ENCODE results near the gene TALDO1. TPM values are rescaled to one million over a fixed set of nuclear protein-coding genes. Genes with fewer than 3 reads are reported as not detected.

Gene TALDO1
- total RNA-seq, 1 donor from 2014 or later, result 270 TPM

GRCh38 chr11:769887-770641 is 22.8 kb downstream of the TALDO1 start:
- DNase-seq (ENCODE audit: low spot score), result no peak
- no peaks in the 10 kb centered on the region for H3K9me3 Mint-ChIP-seq
- no peak overlapping the region for H3K4me3 Mint-ChIP-seq (ENCODE audit: low read depth)
- H3K4me1 Mint-ChIP-seq (ENCODE audit: low read depth), result peaks cover 4% of the 10 kb centered on the region
- no peak overlapping the region for H3K27ac Mint-ChIP-seq
- no peaks in the 10 kb centered on the region for H3K27me3 Mint-ChIP-seq (ENCODE audit: low read depth)
- intact Hi-C loops (cut with micrococcal nuclease), result no loop called here
- H3K36me3 Mint-ChIP-seq (ENCODE audit: low read depth), result peaks cover 32% of the 10 kb centered on the region

GRCh38 chr11:770642-771616 is 23.7 kb downstream of the TALDO1 start:
- no peak for DNase-seq (ENCODE audit: low spot score)
- peaks cover 34% of the 10 kb centered on the region for H3K36me3 Mint-ChIP-seq (ENCODE audit: low read depth)
- no peak overlapping the region for H3K27ac Mint-ChIP-seq
- no peaks in the 10 kb centered on the region for H3K9me3 Mint-ChIP-seq
- no peaks in the 10 kb centered on the region for H3K27me3 Mint-ChIP-seq (ENCODE audit: low read depth)
- no peak overlapping the region for H3K4me3 Mint-ChIP-seq (ENCODE audit: low read depth)
- H3K4me1 Mint-ChIP-seq (ENCODE audit: low read depth), result peaks cover 8% of the 10 kb centered on the region
- intact Hi-C loops (cut with micrococcal nuclease), result no loop called here

- Mint-ChIP-seq H3K4me3 (ENCODE audit: low read depth) (no peak overlapping the region), H3K27me3 (ENCODE audit: low read depth) (no peaks in the 10 kb centered on the region), H3K27ac (no peak overlapping the region), H3K36me3 (ENCODE audit: low read depth) (peaks cover 32% of the 10 kb centered on the region), H3K9me3 (no peaks in the 10 kb centered on the region), H3K4me1 (ENCODE audit: low read depth) (peaks cover 11% of the 10 kb centered on the region)
- DNase-seq (ENCODE audit: low spot score), result no peak
- intact Hi-C loops (cut with micrococcal nuclease), result no loop called here
These were observed 24.4 kb downstream of the TALDO1 start for GRCh38 chr11:771617-772204.

GRCh38 chr11:772429-773390 is 25.4 kb downstream of the TALDO1 start:
- no peaks in the 10 kb centered on the region for H3K9me3 Mint-ChIP-seq
- H3K36me3 Mint-ChIP-seq (ENCODE audit: low read depth), result peaks cover 26% of the 10 kb centered on the region
- DNase-seq (ENCODE audit: low spot score), result no peak
- intact Hi-C loops (cut with micrococcal nuclease), result no loop called here
- no peak overlapping the region for H3K27ac Mint-ChIP-seq
- no peaks in the 10 kb centered on the region for H3K27me3 Mint-ChIP-seq (ENCODE audit: low read depth)
- H3K4me1 Mint-ChIP-seq (ENCODE audit: low read depth), result peaks cover 10% of the 10 kb centered on the region
- H3K4me3 Mint-ChIP-seq (ENCODE audit: low read depth), result no peak overlapping the region

- H3K27ac Mint-ChIP-seq, result no peak overlapping the region
- no peaks in the 10 kb centered on the region for H3K27me3 Mint-ChIP-seq (ENCODE audit: low read depth)
- intact Hi-C loops (cut with micrococcal nuclease), result no loop called here
- no peaks in the 10 kb centered on the region for H3K9me3 Mint-ChIP-seq
- peaks cover 26% of the 10 kb centered on the region for H3K36me3 Mint-ChIP-seq (ENCODE audit: low read depth)
- no peak overlapping the region for H3K4me3 Mint-ChIP-seq (ENCODE audit: low read depth)
- DNase-seq (ENCODE audit: low spot score), result no peak
- peaks cover 10% of the 10 kb centered on the region for H3K4me1 Mint-ChIP-seq (ENCODE audit: low read depth)
These were observed 26.2 kb downstream of the TALDO1 start for GRCh38 chr11:773425-773824.

- Mint-ChIP-seq H3K4me1 (ENCODE audit: low read depth) (peaks cover 10% of the 10 kb centered on the region), H3K36me3 (ENCODE audit: low read depth) (peaks cover 27% of the 10 kb centered on the region), H3K4me3 (ENCODE audit: low read depth) (no peak overlapping the region), H3K27me3 (ENCODE audit: low read depth) (no peaks in the 10 kb centered on the region), H3K27ac (no peak overlapping the region), H3K9me3 (no peaks in the 10 kb centered on the region)
- DNase-seq (ENCODE audit: low spot score), result no peak
- intact Hi-C loops (cut with micrococcal nuclease), result no loop called here
These were observed 26.6 kb downstream of the TALDO1 start for GRCh38 chr11:773830-774229.

GRCh38 chr11:774873-775592 is 27.8 kb downstream of the TALDO1 start:
- intact Hi-C loops (cut with micrococcal nuclease), result no loop called here
- no peak for DNase-seq (ENCODE audit: low spot score)
- H3K27ac Mint-ChIP-seq, result no peak overlapping the region

GRCh38 chr11:776263-776560 is 28.9 kb downstream of the TALDO1 start:
- peaks cover 27% of the 10 kb centered on the region for H3K36me3 Mint-ChIP-seq (ENCODE audit: low read depth)
- no peaks in the 10 kb centered on the region for H3K27me3 Mint-ChIP-seq (ENCODE audit: low read depth)
- no peak for DNase-seq (ENCODE audit: low spot score)
- intact Hi-C loops (cut with micrococcal nuclease), result loop anchor here (2.0 kb wide), 1 partner anchor 29 kb away; the partner anchor contains the start of gene TALDO1
- no peaks in the 10 kb centered on the region for H3K9me3 Mint-ChIP-seq
- H3K27ac Mint-ChIP-seq, result peak overlapping the region; percentile 81
- H3K4me1 Mint-ChIP-seq (ENCODE audit: low read depth), result peaks cover 19% of the 10 kb centered on the region
- H3K4me3 Mint-ChIP-seq (ENCODE audit: low read depth), result peak overlapping the region; percentile 88

More at GRCh38 chr11:774873-775592, 27.8 kb downstream of the TALDO1 start:
- peaks cover 28% of the 10 kb centered on the region for H3K36me3 Mint-ChIP-seq (ENCODE audit: low read depth)
- H3K9me3 Mint-ChIP-seq, result no peaks in the 10 kb centered on the region
- peaks cover 13% of the 10 kb centered on the region for H3K4me1 Mint-ChIP-seq (ENCODE audit: low read depth)
- peak overlapping the region; percentile 67 for H3K4me3 Mint-ChIP-seq (ENCODE audit: low read depth)
- H3K27me3 Mint-ChIP-seq (ENCODE audit: low read depth), result no peaks in the 10 kb centered on the region

- Mint-ChIP-seq H3K9me3 (no peaks in the 10 kb centered on the region), H3K36me3 (ENCODE audit: low read depth) (peaks cover 27% of the 10 kb centered on the region), H3K27ac (peak overlapping the region; percentile 81), H3K27me3 (ENCODE audit: low read depth) (no peaks in the 10 kb centered on the region), H3K4me1 (ENCODE audit: low read depth) (peaks cover 19% of the 10 kb centered on the region), H3K4me3 (ENCODE audit: low read depth) (peak overlapping the region; percentile 88)
- intact Hi-C loops (cut with micrococcal nuclease), result loop anchor here (1.0 to 2.0 kb wide), 3 partner anchors 20 to 81 kb away; partner anchors contain the start of genes DEAF1, TALDO1 and TMEM80
- no peak for DNase-seq (ENCODE audit: low spot score)
These were observed 29.5 kb downstream of the TALDO1 start for GRCh38 chr11:776561-777287.

- Mint-ChIP-seq H3K4me1 (ENCODE audit: low read depth) (peaks cover 19% of the 10 kb centered on the region), H3K36me3 (ENCODE audit: low read depth) (peaks cover 27% of the 10 kb centered on the region), H3K9me3 (no peaks in the 10 kb centered on the region), H3K27ac (peak within 1 kb of the TSS; percentile 81), H3K4me3 (ENCODE audit: low read depth) (peak within 1 kb of the TSS; percentile 88), H3K27me3 (ENCODE audit: low read depth) (no peaks in the 10 kb centered on the region)
- intact Hi-C loops (cut with micrococcal nuclease), result loop anchor here (1.0 to 2.0 kb wide), 3 partner anchors 19 to 82 kb away; partner anchors contain the start of genes DEAF1, TALDO1 and TMEM80
- peak; percentile 93 for DNase-seq (ENCODE audit: low spot score)
These were observed 30.3 kb downstream of the TALDO1 start, which contains the start of gene GATD1 for GRCh38 chr11:777288-778255. Gene GATD1, minus strand, starts transcription at chr11:777487. Its CDS starts 25 bp downstream, at chr11:777462.

All from activated T-helper 2 cell treated with anti-CD3 and anti-CD28 coated beads, Interferon-gamma antibody, Interleukin-2, Interleukin-4, amounts not matched to agents 10 μg/mL and 5 μg/mL and 100 μg/mL, durations not matched to agents 14 hours and 24 hours and 36 hours (primary cell).